Kidney (tissue), 14 donors: Measurements from ENCODE around the gene NR3C2. TPM values are rescaled to one million over a fixed set of nuclear protein-coding genes. Genes with fewer than 3 reads are reported as not detected.

Experiments
- DNase-seq, 5 donors: peaks; one replicate each; pipeline ENCODE4 v3.0.0-alpha.2; 2013 to 2020
- FAIRE-seq: peaks from 2 replicates; lab custom pipeline; 2012; peaks lifted over from hg19 to GRCh38; lab: Jason Lieb, UNC
- H3K27ac ChIP-seq, 2 donors: one replicate each; pipeline ENCODE4 v1.7.0; 2013; ENCODE audit warnings: low read depth in 2 of 2, low read length in 2 of 2, inconsistent platforms in 1 of 2
- H3K27me3 ChIP-seq: one replicate; pipeline ENCODE4 v1.7.1; 2013; ENCODE audit warnings: low read length, inconsistent platforms; ENCODE audit not compliant: control insufficient read depth, insufficient read depth
- H3K36me3 ChIP-seq, 3 donors: one replicate each; pipeline versions ENCODE4 v1.7.0 to v1.7.1; 2013; ENCODE audit warnings: low read length in 3 of 3, control low read depth in 1 of 3, inconsistent platforms in 1 of 3; ENCODE audit not compliant: insufficient read depth in 3 of 3, control insufficient read depth in 2 of 3
- H3K4me1 ChIP-seq, 3 donors: one replicate each; pipeline versions ENCODE4 v1.7.0 to v1.7.1; 2013; ENCODE audit warnings: low read length in 3 of 3, inconsistent platforms in 1 of 3, low read depth in 1 of 3; ENCODE audit not compliant: control insufficient read depth in 2 of 3, insufficient read depth in 2 of 3
- H3K4me3 ChIP-seq, 3 donors: one replicate each; pipeline versions ENCODE4 v1.7.0 to v1.8.1; 2013; ENCODE audit warnings: low read length in 3 of 3, control low read depth in 1 of 3, inconsistent platforms in 1 of 3
- H3K9ac ChIP-seq, 3 donors: one replicate each; pipeline versions ENCODE4 v1.7.0 to v1.7.1; 2013; ENCODE audit warnings: low read length in 3 of 3, control low read depth in 1 of 3, inconsistent platforms in 1 of 3
- H3K9me3 ChIP-seq, 3 donors: one replicate each; pipeline versions ENCODE4 v1.7.0 to v1.7.1; 2013; ENCODE audit warnings: low read length in 3 of 3, control low read depth in 1 of 3, inconsistent platforms in 1 of 3; ENCODE audit not compliant: control insufficient read depth in 2 of 3, insufficient read depth in 1 of 3
- intact Hi-C: fragments of 100-400 bp; cut with DNase I; formaldehyde crosslinking; loops from one replicate; pipeline ENCODE4 v1.11.1; 2022
- polyA plus RNA-seq: library from polyadenylated mRNA; stranded (reverse); fragments of 350-450 nt; fragmentation: Illumina TruSeq; extraction: RNeasy Lipid Tissue Mini Kit (QIAGEN cat#74804); gene quantifications from one replicate; pipeline ENCODE4 v1.2.3, GENCODE V29; 2014; ENCODE audit warnings: low read depth, low replicate concordance; ENCODE audit not compliant: insufficient read depth
- total RNA-seq: library from RNA; stranded (reverse); fragmentation: NEBNext Ultra II Directional; extraction: Animal tissue kit (Norgen Biotek cat#: 25700); gene quantifications from one replicate; pipeline ENCODE4 v1.2.1, GENCODE V29; 2021
- TF ChIP-seq, protein P1 (sequence below): IDR thresholded peaks from 3 replicates; pipeline ENCODE4 v1.5.1; 2012; ENCODE audit warnings: mild to moderate bottlenecking, moderate library complexity, borderline replicate concordance; ENCODE audit not compliant: insufficient read depth; ENCODE audit errors: extremely low read depth
- donor health status: control.
- donor health status: control.
- donor health status: control.
- donor health status: control.
- donor health status: control.
- donor health status: DM: yes; HTN: yes; CAD: no.
- donor health status: Normal renal cell carcinoma (clear cell type).

The NR3C2 gene
- total and polyA plus RNA-seq, 2 donors from 2014 or later = 8.7 to 43.4 TPM

DNA sequence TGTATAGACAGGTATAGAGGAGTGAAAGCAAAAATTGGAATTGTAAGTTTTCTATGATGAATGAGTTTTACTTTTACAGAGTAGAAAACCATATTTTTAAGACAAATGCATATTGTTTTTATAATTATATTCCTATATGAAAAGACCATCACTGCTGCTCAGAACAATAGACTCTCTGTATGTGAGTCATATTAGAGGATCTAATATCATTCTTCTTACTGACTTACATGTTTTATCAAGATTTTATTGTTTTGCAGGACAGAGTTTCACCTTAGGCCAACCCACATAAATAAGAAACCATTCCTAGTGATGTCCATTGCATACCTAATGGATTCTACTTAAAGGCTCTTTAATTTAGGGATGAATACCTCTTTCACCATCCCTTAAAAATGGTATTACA lies 88.6 kb downstream of the NR3C2 start:
- H3K4me1 ChIP-seq = peaks cover 0 to 2% (median under 1%) of the 10 kb centered on the region in 3 donors
- TF ChIP-seq, protein P1, sequence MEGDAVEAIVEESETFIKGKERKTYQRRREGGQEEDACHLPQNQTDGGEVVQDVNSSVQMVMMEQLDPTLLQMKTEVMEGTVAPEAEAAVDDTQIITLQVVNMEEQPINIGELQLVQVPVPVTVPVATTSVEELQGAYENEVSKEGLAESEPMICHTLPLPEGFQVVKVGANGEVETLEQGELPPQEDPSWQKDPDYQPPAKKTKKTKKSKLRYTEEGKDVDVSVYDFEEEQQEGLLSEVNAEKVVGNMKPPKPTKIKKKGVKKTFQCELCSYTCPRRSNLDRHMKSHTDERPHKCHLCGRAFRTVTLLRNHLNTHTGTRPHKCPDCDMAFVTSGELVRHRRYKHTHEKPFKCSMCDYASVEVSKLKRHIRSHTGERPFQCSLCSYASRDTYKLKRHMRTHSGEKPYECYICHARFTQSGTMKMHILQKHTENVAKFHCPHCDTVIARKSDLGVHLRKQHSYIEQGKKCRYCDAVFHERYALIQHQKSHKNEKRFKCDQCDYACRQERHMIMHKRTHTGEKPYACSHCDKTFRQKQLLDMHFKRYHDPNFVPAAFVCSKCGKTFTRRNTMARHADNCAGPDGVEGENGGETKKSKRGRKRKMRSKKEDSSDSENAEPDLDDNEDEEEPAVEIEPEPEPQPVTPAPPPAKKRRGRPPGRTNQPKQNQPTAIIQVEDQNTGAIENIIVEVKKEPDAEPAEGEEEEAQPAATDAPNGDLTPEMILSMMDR = no peak
- intact Hi-C loops = no loop called here
- H3K27me3 ChIP-seq = no peaks in the 10 kb centered on the region
- FAIRE-seq = no peak
- no peak overlapping the region for H3K9ac ChIP-seq
- no peak for DNase-seq
- H3K9me3 ChIP-seq = no peaks in the 10 kb centered on the region
- H3K4me3 ChIP-seq = no peak overlapping the region
- no peak overlapping the region for H3K27ac ChIP-seq
- no peaks in the 10 kb centered on the region for H3K36me3 ChIP-seq

DNA sequence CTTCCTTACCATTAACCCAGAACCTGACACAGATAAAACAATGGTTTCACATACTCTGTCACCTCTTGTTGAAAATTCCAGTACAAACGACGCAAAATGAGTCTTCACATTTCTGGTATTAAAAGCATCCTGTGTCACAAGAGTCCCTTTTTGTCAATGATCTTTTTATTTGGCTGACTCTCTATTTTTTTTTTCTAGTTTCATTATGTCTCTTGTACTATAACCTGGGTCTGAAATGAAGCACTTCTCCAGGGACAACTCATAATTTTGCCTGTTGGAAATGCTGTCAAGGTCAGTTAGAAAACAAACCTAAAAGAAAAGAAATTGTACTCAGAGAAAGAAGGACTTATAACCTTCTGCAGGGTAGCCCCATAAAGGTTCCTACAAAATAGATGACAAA lies 93.1 kb downstream of the NR3C2 start:
- H3K4me1 ChIP-seq = peaks cover 0 to 11% (median 8%) of the 10 kb centered on the region in 3 donors
- H3K9me3 ChIP-seq = no peaks in the 10 kb centered on the region
- intact Hi-C loops = no loop called here
- H3K27ac ChIP-seq = no peak overlapping the region
- TF ChIP-seq, protein P1 = no peak
- no peaks in the 10 kb centered on the region for H3K27me3 ChIP-seq
- no peak overlapping the region for H3K4me3 ChIP-seq
- DNase-seq (no peak), FAIRE-seq (no peak)
- H3K36me3 ChIP-seq = no peaks in the 10 kb centered on the region
- no peak overlapping the region for H3K9ac ChIP-seq

DNA sequence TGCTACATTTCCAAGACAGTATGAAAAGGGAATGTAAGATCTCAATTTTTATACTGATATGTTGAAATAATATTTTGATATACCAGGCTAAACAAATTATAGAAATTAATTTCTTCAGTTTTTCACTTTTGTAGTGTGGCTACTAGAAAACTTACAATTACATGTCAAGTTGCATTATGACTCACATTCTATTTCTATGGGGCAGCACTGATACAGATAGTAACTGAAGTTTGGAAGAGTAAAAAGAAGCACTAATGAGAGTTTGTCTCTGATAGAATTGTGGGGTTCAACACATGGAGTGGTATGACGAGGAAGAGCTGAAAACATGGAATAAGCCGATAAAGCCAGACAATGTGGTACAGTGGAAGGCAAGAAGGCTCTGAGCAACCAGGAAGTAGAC lies 95.6 kb downstream of the NR3C2 start:
- intact Hi-C loops = no loop called here
- TF ChIP-seq, protein P1 = no peak
- no peak for FAIRE-seq

DNA sequence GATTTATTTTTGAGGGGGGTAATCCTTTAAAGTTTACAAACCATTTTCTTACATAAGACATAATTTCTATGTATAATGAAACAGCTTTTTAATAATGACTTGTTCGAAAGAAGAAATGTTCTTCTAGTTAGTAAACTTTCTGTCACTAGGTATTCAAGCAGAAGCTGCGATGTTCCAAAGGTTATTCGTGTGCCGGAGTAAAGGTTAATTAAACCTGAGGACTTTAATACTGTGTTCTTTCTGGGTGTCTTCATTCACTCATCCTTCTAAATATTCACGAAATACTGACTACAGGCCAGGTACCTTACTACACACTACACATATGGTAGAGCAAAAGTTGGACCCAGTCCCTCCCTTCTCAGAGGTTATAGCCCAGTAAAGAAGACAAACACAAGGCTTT lies 96.7 kb downstream of the NR3C2 start:
- Histone ChIP-seq H3K27ac (no peak overlapping the region), H3K27me3 (no peaks in the 10 kb centered on the region), H3K4me3 (no peak overlapping the region), H3K9ac (no peak overlapping the region), H3K4me1 (peaks cover 0 to 19% (median 8%) of the 10 kb centered on the region in 3 donors), H3K36me3 (no peaks in the 10 kb centered on the region), H3K9me3 (peaks cover 0 to 3% (median 0%) of the 10 kb centered on the region in 3 donors)
- TF ChIP-seq, protein P1 = no peak
- no peak for DNase-seq
- intact Hi-C loops = no loop called here
- FAIRE-seq = peak; percentile 37

More for the DNA sequence above, 95.6 kb downstream of the NR3C2 start:
- Histone ChIP-seq H3K36me3 (no peaks in the 10 kb centered on the region), H3K9me3 (no peaks in the 10 kb centered on the region), H3K27me3 (no peaks in the 10 kb centered on the region), H3K27ac (no peak overlapping the region), H3K4me1 (peaks cover 0 to 19% (median 8%) of the 10 kb centered on the region in 3 donors), H3K4me3 (no peak overlapping the region), H3K9ac (no peak overlapping the region)
- no peak for DNase-seq
